Measurements from ENCODE around the gene HSDL2.

GRCh38 chr9:112495614-112496013 lies 115.7 kb downstream of the HSDL2 start:
- TF ChIP-seq CTCF (conservative IDR thresholded peaks at IDR 0.05) (no peak), EZH2 (IDR thresholded peaks at IDR 0.05; ENCODE audit: low read depth) (no peak)

Data from PC-9 (cell line).